SU-DHL-6 (cell line): ENCODE measurements around the gene RNF141.

Experiments
- H2AFZ ChIP-seq: fragments of 200-600 bp; sonication (generic); 2 replicates; pipeline ENCODE4 v1.6.1; 2014; ENCODE audit warnings: low read depth, mild to moderate bottlenecking, moderate library complexity, mixed read lengths, antibody characterized with exemption, low read length; ENCODE audit not compliant: severe bottlenecking
- H3F3A ChIP-seq: fragments of 200-600 bp; shearing (Covaris generic); 2 replicates; pipeline ENCODE4 v1.6.0; 2016; ENCODE audit warnings: antibody characterized with exemption, mild to moderate bottlenecking; ENCODE audit not compliant: insufficient read depth
- H3K27ac ChIP-seq: fragments of 200-600 bp; sonication (generic); 2 replicates; pipeline ENCODE4 v1.5.1; 2016; ENCODE audit warnings: low read depth, mild to moderate bottlenecking, low read length, moderate library complexity, mixed read lengths
- H3K27me3 ChIP-seq: fragments of 200-600 bp; sonication (generic), shearing (Covaris generic); 2 replicates; pipeline ENCODE4 v1.6.0; 2014; ENCODE audit warnings: mild to moderate bottlenecking, low read length
- H3K36me3 ChIP-seq: fragments of 200-600 bp; sonication (generic); 2 replicates; pipeline ENCODE4 v1.6.1; 2014; ENCODE audit warnings: mild to moderate bottlenecking, low read length, mixed read lengths
- H3K4me2 ChIP-seq: fragments of 300-600, 200-600 bp; shearing (Covaris generic), sonication (generic); 2 replicates; pipeline ENCODE4 v1.6.0; 2014; ENCODE audit warnings: low read length, low read depth, mild to moderate bottlenecking; ENCODE audit not compliant: poor library complexity, severe bottlenecking
- H3K4me3 ChIP-seq: fragments of 200-600 bp; sonication (generic); 2 replicates; pipeline ENCODE4 v1.5.1; 2014; ENCODE audit warnings: antibody characterized with exemption, low read length, mild to moderate bottlenecking, mixed read lengths; ENCODE audit not compliant: insufficient read depth, poor library complexity, severe bottlenecking
- H3K79me2 ChIP-seq: fragments of 200-600 bp; sonication (generic); 2 replicates; pipeline ENCODE4 v1.6.1; 2014; ENCODE audit warnings: mild to moderate bottlenecking, low read length, moderate library complexity; ENCODE audit not compliant: insufficient read depth
- H3K9ac ChIP-seq: fragments of 200-600 bp; sonication (generic); 2 replicates; pipeline ENCODE4 v1.7.0; 2014; ENCODE audit warnings: mild to moderate bottlenecking, low read length
- H3K9me2 ChIP-seq: fragments of 200-600 bp; sonication (generic); replicated peaks from 2 replicates; pipeline ENCODE4 v1.6.1; 2014; ENCODE audit warnings: low read length; ENCODE audit not compliant: insufficient read depth
- H3K9me3 ChIP-seq: fragments of 200-600 bp; sonication (generic); 2 replicates; pipeline ENCODE4 v1.6.1; 2014; ENCODE audit warnings: low read length, mixed read lengths; ENCODE audit not compliant: insufficient read depth
- H4K20me1 ChIP-seq: fragments of 200-600 bp; sonication (generic); 2 replicates; pipeline ENCODE4 v1.6.1; 2014; ENCODE audit warnings: low read depth, mild to moderate bottlenecking, antibody characterized with exemption, low read length, moderate library complexity, mixed read lengths
- CTCF ChIP-seq: fragments of 200-600 bp; sonication (generic); IDR thresholded peaks from one replicate; pipeline ENCODE4 v1.5.1; 2017; ENCODE audit warnings: antibody characterized with exemption, mild to moderate bottlenecking, low read length, moderate library complexity; ENCODE audit not compliant: insufficient read depth, poor library complexity, severe bottlenecking
- EZH2phosphoT487 ChIP-seq: fragments of 200-600 bp; sonication (generic), shearing (Covaris generic); conservative IDR thresholded peaks from 2 replicates; pipeline ENCODE4 v1.6.1; 2018; ENCODE audit warnings: mild to moderate bottlenecking, antibody characterized with exemption, low read length, moderate library complexity, mixed read lengths

The RNF141 gene

GRCh38 chr11:10556590-10556989 lies 15.6 kb upstream of the RNF141 start:
- no peak overlapping the region for H2AFZ ChIP-seq
- H3K9me3 ChIP-seq = no peaks in the 10 kb centered on the region
- no peak overlapping the region for H3K4me3 ChIP-seq
- no peak overlapping the region for H3K9ac ChIP-seq
- H3K27ac ChIP-seq = no peak overlapping the region
- no peaks in the 10 kb centered on the region for H3K79me2 ChIP-seq
- no peak overlapping the region for H3K4me2 ChIP-seq
- H3K36me3 ChIP-seq = no peaks in the 10 kb centered on the region
- TF ChIP-seq EZH2phosphoT487 (no peak), CTCF (no peak)
- H4K20me1 ChIP-seq = no peaks in the 10 kb centered on the region
- H3K9me2 ChIP-seq = no peaks in the 10 kb centered on the region
- H3F3A ChIP-seq = no peaks in the 10 kb centered on the region
- no peaks in the 10 kb centered on the region for H3K27me3 ChIP-seq

- H3K79me2 ChIP-seq = no peaks in the 10 kb centered on the region
- H4K20me1 ChIP-seq = no peaks in the 10 kb centered on the region
- no peak overlapping the region for H3K9ac ChIP-seq
- no peak overlapping the region for H3K27ac ChIP-seq
- H2AFZ ChIP-seq = no peak overlapping the region
- no peaks in the 10 kb centered on the region for H3K36me3 ChIP-seq
- H3F3A ChIP-seq = no peaks in the 10 kb centered on the region
- H3K27me3 ChIP-seq = no peaks in the 10 kb centered on the region
- no peaks in the 10 kb centered on the region for H3K9me2 ChIP-seq
- TF ChIP-seq CTCF (no peak), EZH2phosphoT487 (no peak)
- H3K4me3 ChIP-seq = no peak overlapping the region
- H3K9me3 ChIP-seq = no peaks in the 10 kb centered on the region
- H3K4me2 ChIP-seq = no peak overlapping the region
Observed at GRCh38 chr11:10551845-10552352, 10.9 kb upstream of the RNF141 start.

- H3F3A ChIP-seq = no peaks in the 10 kb centered on the region
- no peaks in the 10 kb centered on the region for H3K27me3 ChIP-seq
- no peak overlapping the region for H3K27ac ChIP-seq
- H3K9me3 ChIP-seq = no peaks in the 10 kb centered on the region
- no peaks in the 10 kb centered on the region for H3K9me2 ChIP-seq
- H3K79me2 ChIP-seq = no peaks in the 10 kb centered on the region
- H3K9ac ChIP-seq = no peak overlapping the region
- no peaks in the 10 kb centered on the region for H4K20me1 ChIP-seq
- no peak overlapping the region for H3K4me2 ChIP-seq
- no peak overlapping the region for H3K4me3 ChIP-seq
- no peaks in the 10 kb centered on the region for H3K36me3 ChIP-seq
- TF ChIP-seq EZH2phosphoT487 = no peak
- no peak for TF ChIP-seq CTCF
- H2AFZ ChIP-seq = no peak overlapping the region
Observed at GRCh38 chr11:10551290-10551592, 10.3 kb upstream of the RNF141 start.
